ENCODE measurements around the gene CELF4.

The CELF4 gene

DNA sequence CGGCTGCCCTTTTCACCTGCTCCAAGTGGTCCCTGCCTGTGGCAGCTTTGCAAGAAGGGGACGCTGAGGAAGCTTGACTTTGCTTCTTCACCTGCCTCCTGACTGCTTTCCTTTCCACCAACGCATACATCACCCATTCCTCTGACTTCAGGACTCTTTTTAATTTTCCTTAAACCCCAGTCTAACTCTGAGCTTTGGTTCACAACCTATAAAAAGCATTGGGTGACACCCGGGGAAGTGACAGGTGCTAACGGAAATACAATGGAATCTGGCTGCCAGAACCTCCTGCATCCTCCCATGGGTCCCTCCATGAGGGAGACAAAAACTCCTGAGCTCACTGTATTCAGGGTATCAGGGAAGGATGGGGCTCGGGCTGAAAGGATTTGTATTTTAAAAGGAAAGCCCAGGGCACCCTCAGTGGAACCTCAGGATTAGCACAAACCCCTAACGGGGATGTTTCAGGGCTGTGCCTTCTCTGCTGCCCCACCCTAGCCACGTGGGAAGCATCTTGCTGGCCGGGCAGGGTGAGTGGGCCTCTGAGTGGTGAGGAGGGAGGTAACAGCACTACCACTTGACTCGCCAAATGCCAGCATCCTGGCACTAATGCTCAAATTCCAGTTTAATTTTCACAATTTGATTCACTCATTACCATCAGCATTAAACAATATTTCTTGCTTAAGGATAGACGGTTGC, 284.8 kb downstream of the CELF4 start:
- no peak for DNase-seq (ENCODE audit: low read depth)

- no peak for DNase-seq (ENCODE audit: low read depth)
These were observed 287.8 kb downstream of the CELF4 start for GRCh38 chr18:37277804-37278203.

- DNase-seq (ENCODE audit: low read depth): no peak
These were observed 289.3 kb downstream of the CELF4 start for GRCh38 chr18:37276111-37276890.

DNA sequence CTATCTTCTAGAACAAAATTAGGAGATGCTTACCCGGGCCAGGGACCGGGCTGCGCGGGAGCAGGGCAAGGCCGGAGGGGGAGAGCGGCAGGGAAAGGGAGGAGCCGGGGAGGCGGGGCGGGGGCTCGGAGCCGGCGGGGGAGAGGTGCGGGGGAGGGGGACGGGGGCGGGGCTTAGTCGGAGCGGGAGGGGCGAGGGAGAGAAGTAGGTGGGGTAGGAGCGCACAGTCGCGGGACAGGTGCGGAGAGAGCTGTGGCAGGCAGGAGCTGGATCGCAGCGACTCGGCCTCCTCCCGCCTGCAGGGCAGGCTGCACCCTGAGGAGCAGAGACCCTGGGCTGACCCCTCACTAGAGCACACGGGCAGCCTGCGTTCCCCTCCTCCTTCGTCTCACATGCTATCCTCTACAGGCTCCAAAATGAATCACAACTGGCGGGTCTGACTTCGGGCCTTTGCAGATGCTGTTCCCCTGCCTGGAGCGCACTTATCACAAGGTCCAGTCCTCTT, 290.3 kb downstream of the CELF4 start:
- no peak for DNase-seq (ENCODE audit: low read depth)

- no peak for DNase-seq (ENCODE audit: low read depth)
These were observed 291.0 kb downstream of the CELF4 start for GRCh38 chr18:37274309-37275236.

- no peak for DNase-seq (ENCODE audit: low read depth)
These were observed 292.8 kb downstream of the CELF4 start for GRCh38 chr18:37272841-37273240.

DNA sequence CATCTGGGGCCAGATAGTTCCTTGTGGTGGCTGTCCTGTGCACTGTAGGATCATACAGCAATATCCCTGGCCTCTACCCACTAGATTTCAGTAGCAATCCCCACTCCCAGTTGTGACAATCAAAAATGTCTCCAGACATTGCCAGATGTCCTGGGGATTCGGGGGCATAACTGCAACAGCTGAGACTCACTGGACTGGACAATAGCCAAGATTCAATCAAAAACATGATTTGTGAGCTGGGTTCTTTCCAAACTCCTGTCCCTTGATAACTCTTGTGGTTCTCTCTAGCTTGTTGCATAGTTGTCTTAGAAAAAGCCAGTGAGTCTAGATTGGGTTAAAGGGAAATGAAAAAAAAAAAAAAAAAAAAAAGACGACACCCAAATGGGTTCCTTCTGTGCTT, 293.4 kb downstream of the CELF4 start:
- DNase-seq (ENCODE audit: low read depth): no peak

DNA sequence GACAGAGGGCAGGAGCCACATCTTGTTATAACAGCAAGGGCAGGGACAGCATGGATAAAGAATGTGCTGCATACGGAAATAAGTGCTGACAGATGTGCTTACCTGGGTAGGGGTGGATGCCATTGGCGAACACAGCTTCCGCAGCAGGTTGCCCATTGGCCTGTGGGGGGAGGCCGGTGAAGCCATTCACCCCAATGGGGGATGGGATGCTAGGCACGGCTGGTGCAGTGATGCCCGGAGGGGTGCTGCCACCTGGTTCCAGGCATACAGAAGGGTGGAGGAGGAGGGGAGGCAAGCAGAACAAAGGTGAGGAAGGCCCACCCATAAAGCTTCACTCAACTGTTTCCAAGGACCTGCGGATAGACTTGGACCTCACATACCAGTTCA, 294.9 kb downstream of the CELF4 start:
- no peak for DNase-seq (ENCODE audit: low read depth)

- peak; percentile 14 for DNase-seq (ENCODE audit: low read depth)
These were observed 295.4 kb downstream of the CELF4 start for GRCh38 chr18:37270038-37270665.

- DNase-seq (ENCODE audit: low read depth): no peak
These were observed 299.3 kb downstream of the CELF4 start for GRCh38 chr18:37266290-37266689.

DNA sequence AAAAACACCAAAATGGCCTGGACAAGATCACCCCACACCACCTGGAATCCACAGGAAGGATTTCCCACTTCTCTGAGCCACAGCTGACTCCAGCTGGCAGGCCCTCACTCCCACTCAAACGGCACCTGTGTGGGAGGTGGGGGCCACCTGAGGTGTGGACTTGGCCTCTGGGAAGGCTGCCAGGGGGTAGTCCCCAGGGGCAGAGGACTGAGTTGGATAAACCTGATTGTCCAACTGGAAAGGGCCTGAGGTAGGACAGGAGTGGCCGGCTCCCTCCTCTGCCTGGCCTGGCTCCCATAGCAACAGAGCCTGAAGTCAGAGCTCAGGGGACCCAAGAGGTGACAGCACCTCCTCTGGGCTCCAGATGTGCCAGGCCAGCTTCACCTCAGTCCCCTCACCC, 300.2 kb downstream of the CELF4 start:
- no peak for DNase-seq (ENCODE audit: low read depth)

DNA sequence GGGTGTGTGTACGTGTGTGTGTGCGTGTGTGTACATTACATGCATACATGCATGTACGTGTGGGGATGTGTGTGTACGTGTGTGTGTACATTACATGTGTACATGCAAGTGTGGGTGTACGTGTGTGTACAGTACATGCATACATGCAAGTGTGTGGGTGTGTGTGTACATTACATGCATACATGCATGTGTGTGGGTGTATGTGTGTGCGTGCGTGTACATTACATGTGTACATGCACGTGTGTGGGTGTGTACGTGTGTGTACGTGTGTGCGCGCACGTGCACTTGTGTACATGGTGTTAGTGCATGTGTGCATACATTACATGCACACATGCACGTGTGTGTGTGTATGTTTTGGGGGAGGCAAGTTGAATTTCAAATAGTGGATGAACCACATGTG, 300.6 kb downstream of the CELF4 start:
- no peak for DNase-seq (ENCODE audit: low read depth)

GRCh38 chr18:37261988-37262387, 303.6 kb downstream of the CELF4 start:
- no peak for DNase-seq (ENCODE audit: low read depth)

DNA sequence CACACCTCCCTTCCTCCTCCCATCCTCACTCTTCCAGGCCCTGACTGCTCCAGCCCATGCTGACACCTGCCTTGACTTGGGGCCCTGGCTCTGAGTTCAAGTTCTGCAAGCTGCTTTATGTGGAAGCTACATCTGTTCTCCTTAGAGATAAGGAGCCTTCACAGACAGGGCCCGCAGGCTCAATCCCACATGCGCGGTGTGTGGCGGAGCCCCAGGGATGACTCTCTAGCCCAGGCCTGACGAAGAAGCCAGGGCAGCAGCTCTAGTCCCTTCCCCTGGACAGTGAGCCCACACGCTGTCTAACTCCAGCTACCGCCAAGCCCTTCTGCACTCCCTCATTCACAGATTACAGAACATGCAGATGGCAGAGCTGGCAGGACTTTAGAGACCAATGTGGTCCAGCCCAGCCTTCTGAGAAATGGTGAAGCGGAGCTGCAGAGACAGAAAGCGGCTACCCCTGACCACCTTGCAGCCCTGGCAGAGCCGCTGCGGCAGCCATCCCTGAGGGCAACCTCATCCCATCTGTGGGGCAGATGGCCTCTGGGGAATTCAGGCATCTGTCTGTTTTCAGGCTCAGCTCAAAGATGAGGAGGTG, 304.3 kb downstream of the CELF4 start:
- no peak for DNase-seq (ENCODE audit: low read depth)

DNA sequence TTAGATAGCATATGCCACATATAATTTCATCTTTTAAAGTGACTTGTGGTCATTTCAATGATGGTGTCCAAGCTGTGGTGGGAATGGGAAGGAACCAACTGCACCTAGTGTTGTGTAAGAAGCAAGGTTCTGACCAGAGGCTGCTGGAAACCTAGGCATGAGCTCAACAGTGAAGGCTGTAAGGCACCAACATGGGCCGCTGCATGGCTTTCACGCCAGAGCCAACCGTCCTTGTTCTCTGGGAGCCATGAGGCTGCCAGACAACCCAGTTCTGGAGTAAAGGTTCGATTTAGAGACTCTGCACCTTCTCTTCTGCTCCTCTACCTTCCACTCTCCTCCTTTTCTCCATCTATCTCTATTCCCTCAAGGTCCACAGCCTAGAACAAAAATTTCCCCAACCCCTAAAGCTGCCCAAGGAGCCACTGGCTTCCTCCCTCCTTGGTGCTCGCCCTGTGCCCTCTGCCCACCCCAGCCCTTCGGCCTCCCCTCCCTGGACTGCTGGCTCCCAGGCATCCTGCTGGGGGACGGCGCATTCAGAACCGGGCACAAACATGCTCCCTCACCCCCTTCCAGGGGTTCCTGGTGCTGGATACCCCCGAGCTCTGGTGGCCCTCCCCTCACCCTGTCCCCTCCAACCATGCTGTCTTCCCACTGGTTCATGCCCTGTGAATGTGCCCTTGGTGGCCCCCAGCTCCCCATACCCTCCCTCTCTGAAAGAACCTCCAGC, 305.1 kb downstream of the CELF4 start:
- no peak for DNase-seq (ENCODE audit: low read depth)

- DNase-seq (ENCODE audit: low read depth): no peak
These were observed 305.9 kb downstream of the CELF4 start for GRCh38 chr18:37259711-37260110.

GRCh38 chr18:37258819-37259218, 306.8 kb downstream of the CELF4 start:
- DNase-seq (ENCODE audit: low read depth): no peak

DNA sequence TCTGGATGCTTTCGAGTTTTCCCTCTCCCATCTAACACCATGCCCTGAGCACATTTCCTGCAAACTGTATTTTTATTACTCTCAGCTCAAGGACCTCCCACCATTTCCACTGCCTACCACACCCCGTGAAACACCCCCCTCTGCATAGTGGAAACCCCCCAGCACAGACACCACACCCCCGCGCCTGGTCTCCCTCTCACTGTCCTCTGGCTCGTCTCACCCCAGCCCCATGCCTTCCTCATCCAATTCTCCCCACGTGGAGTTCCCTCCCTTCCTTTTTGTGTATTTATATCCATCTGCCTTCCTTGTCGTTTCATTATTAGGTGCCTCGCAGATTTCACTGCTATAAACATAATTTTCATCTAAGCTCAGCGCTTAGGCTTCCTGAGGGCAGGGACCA, 307.5 kb downstream of the CELF4 start:
- no peak for DNase-seq (ENCODE audit: low read depth)

DNA sequence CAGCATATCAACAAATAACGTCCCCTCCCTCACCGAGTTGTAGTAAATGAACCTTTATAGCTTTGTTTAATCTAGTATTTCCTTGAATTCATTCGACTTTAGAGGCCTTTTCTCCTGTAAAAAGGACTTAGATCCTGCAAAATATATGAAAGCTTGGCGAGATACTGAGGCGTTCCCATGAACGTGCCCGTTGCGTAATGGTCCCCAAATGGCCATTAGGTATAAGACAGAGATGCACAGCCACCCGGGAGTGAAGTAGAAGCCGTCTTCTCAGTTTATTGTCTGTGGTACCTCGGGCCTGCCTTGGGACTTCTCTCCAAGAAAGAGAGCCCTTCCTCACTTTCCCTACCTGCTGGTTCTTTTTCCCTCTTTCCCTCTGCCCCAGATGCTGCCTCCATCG, 310.6 kb downstream of the CELF4 start:
- DNase-seq (ENCODE audit: low read depth): no peak

- DNase-seq (ENCODE audit: low read depth): no peak
These were observed 311.3 kb downstream of the CELF4 start for GRCh38 chr18:37254236-37254754.
